SKM-1 treated with dmso at 0.1 percent for 144 hours (cell line): ENCODE measurements around the gene C1QTNF7.

Experiments used
- DNase-seq: peaks from one replicate; lab custom pipeline; 2025; ENCODE audit not compliant: unreplicated experiment; lab: John Stamatoyannopoulos, UW

C1QTNF7 gene

DNA sequence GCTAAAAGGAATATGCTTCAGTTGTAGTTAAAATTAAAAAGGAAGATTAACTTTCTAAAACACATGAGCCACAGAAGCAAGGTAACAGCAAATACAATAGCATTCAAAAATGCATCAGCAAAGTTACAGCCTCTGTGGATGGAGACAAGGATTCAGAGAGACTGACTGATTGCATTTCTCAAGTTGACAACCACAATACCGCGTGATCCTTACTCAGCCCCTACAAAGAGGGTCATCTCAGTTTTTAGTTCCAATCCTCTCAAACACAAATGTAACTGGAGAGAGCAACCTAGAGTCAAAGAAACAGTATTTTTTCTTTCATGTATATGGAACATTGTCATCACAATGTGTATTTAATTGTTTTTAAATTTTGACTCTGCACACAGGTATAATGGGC is 14.2 kb upstream of the C1QTNF7 start:
- DNase-seq: no peak

DNA sequence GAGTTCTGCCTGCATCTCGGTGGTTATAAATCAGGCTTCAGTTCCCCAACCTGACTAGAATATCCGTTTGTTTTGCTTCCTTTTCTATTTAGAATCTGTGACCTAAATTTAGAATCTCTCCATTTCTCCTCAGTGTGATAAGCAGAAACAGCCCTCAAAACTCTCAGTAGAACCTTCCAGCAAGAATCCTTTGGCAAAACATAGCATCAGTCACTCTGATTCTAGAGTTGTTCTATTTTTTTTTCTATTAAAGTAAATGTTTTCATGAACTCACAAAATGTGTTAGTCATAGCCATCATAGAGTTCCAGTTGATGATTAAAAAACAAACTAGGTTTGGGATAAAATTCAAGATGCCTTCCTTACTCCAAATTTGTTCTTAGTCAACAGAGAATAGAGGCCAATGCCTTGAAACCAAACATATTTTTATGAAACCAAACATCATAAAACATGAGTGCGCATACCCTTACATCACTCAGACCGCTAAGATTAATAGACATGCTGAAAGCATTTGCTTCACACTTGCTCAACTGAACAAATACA is 13.2 kb upstream of the C1QTNF7 start:
- no peak for DNase-seq

DNA sequence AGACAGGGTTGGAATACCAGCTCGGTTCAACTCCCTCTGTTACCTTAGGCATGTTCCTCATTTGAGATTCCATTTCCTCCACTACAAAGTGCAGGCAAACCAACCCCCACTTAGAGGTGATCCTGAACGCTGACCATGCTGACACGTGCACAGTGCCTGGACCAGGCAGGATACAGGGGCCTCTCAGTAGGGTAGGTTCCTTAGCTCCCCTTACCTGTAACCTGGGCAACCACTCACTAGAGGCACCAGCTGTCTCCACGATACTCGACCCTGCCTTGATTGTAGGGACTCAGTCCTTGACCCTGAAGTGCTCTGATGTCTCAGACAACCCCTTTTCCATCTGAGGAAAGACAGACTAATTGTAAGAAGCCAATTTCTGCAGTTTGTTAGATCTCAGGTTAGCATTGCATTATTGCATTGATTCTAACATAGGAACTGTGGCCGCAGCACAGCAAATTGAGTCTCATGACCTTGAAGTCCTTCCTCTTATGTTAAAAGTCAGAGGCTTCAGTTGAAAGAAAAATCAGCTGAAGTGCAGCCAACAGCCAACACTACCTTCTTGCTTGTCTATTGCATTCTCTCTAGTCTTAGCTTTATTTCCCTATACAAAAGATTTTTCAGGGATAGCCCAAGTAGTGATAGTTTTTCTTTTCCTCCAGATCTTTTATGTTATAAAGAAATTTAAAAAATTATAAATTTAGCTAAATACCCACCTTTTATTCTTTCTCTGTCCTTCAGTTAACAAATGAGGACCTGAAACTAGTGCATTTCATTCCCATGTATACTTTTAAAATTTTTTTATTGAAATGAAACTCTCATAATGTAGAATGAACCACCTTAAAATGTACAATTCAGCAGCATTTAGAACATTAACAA is 11.2 kb upstream of the C1QTNF7 start:
- peak; percentile 40 for DNase-seq

DNA sequence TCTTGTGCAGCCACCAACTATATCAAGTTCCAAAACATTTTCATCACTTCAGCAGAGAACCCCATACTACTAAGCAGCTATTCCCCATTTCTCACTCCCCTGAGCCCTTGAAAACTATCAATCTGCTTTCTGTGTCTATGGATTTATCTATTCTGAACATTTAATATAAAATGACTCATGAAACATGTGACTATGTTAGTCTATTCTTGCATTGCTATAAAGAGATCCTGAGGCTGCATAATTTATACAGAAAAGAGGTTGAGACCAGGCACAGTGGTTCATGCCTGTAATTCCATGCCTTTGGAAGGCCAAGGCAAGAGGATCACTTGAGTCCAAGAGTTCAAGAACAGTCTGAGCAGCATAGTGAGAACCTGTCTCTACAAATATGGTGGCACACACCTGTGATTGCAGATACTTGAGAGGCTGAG is 10.6 kb upstream of the C1QTNF7 start:
- DNase-seq: no peak

- DNase-seq: no peak
Measured at GRCh38 chr4:15418956-15419355, 8.9 kb upstream of the C1QTNF7 start.

DNA sequence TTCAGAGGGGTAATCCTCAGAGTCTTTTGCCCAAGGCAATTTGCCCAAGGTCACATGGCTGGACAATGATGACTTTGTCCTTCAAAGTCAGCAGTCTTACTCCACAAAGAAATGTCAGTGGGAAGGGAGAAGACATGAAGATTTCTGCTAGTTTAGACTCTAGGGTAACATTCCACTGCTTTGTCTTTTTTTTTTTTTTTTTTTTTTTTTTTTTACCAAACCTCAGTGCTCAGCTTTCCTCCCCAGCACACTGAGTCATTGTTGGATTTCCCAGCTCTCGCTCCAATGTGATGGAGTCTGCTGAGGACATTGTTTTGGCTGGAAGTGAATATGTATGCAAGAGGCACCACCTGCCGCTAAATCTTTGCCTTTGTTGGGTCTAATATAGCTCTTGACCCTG is 7.2 kb upstream of the C1QTNF7 start:
- DNase-seq: no peak

GRCh38 chr4:15423285-15423711 is 4.5 kb upstream of the C1QTNF7 start:
- no peak for DNase-seq

GRCh38 chr4:15425520-15425919 is 2.3 kb upstream of the C1QTNF7 start:
- no peak for DNase-seq

- DNase-seq: no peak
Measured at GRCh38 chr4:15427161-15427560, 672 bp upstream of the C1QTNF7 start.

GRCh38 chr4:15428611-15429010 is 778 bp downstream of the C1QTNF7 start:
- no peak for DNase-seq

DNA sequence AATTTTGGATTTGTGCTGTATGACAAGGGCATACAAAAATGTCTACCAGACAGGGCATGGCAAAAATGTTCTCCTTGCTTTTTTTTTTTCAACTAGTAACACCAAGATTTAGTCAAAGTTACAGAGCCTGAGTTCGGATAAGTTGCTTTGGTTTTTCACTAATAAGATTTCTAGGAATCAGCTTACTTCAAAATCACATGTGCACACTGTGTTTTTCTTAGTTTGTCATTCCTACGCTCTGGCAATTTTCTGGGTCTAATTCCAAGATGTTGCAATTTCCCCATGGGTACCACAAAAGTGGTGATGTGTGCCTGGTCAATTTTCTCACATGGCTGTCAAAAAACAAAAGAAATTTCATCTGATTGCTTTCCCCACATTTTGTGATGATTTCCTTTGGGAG is 6.3 kb downstream of the C1QTNF7 start:
- no peak for DNase-seq

GRCh38 chr4:15434676-15435075 is 6.8 kb downstream of the C1QTNF7 start:
- no peak for DNase-seq

- no peak for DNase-seq
Measured at GRCh38 chr4:15436513-15436912, 8.7 kb downstream of the C1QTNF7 start.

DNA sequence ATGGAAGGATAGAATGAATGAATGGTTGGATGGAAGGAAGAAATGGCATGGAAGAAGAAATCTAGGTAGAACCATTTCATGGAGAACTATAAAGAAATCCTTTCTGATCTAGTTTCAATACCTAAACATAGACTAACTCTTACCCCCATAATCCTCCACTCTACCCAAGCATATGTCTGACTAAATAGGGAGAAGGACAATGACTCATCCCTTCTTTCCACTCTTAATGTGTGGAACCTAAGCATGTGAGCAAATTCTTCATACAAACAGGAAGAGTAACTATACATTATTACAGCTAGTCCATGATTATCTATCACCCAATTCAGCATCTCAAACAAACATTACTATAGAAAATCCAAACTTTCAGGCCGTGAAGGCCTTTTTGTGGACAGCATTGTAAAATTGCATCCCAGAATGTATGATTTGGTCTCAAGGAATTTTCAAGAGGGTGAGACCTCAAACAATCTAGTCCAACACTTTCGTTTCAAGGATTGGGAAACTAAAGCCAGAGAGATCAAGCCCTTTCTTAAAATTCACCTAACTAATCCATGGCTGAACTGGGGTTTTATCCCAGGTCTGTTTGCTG is 11.2 kb downstream of the C1QTNF7 start:
- DNase-seq: no peak

GRCh38 chr4:15443371-15444160 is 15.7 kb downstream of the C1QTNF7 start:
- DNase-seq: no peak

GRCh38 chr4:15444276-15444675 is 16.4 kb downstream of the C1QTNF7 start:
- DNase-seq: no peak

GRCh38 chr4:15444879-15445547 is 17.2 kb downstream of the C1QTNF7 start:
- no peak for DNase-seq

- peak; percentile 60 for DNase-seq
Measured at GRCh38 chr4:15451181-15451865, 23.5 kb downstream of the C1QTNF7 start.

DNA sequence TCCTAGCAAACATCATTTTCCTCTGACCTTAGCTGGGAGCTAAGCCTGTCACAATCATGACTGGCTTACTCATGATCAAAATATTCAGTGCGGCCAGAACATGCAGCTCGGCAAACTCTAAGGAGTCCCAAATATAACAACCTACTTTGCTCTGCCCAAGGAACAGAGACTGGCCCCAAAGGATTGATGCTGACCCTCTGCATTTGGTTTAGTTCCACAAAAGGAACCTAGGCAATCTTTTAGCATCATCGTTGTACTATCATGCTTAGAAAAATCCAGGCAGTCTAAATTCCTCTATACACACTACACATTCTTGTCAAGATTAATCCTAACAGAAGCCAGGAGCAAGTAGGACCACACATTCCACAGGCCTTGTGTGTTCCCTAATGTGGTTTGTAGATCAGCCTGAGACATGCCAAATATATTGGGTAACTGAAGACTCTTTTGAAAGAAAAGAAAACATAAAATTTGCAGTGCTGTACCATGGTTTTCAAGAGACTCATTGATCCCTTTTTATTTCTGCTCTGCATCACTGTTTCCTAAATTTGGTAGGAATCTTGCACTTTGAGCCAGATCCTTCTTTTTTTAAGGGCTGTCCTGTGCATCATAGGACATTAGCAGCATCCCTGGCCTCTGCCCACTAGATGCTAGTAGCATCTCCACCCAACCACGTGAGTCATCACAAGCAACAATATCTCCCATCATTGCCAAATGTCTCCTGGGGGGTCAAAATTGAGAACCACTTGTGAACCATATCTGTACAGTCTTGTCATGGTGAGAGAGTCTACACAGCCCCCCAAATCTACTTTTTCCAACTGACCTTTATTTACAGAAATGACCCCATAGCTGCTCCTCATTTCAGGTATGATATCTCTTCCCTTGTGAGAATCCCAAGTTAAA is 24.3 kb downstream of the C1QTNF7 start:
- DNase-seq: no peak
